Calu3 (cell line): Measurements from ENCODE around the gene SCAPER. TPM values are rescaled to one million over a fixed set of nuclear protein-coding genes. Genes with fewer than 3 reads are reported as not detected.

Experiments used
- BruUV-seq: library from RNA; stranded (reverse); fragments of 400-500 nt; replicated peaks from 2 replicates; lab custom pipeline; 2021; lab: Mats Ljungman, UMichigan
- CTCF ChIA-PET: fragments of 300-600 bp; sonication (Branson Sonifier 250); formaldehyde crosslinking; loops from one replicate; lab custom pipeline; 2022; ENCODE audit warnings: antibody characterized with exemption; lab: Charles Lee
- DNase-seq: peaks from one replicate; pipeline ENCODE4 v3.0.0; 2022
- H3K27ac Mint-ChIP-seq: one replicate; pipeline ENCODE4 v1.8.0; 2022; ENCODE audit warnings: mixed read lengths; ENCODE audit not compliant: unreplicated experiment
- H3K27me3 Mint-ChIP-seq: one replicate; pipeline ENCODE4 v1.8.0; 2022; ENCODE audit warnings: mixed read lengths; ENCODE audit not compliant: unreplicated experiment
- H3K36me3 Mint-ChIP-seq: one replicate; pipeline ENCODE4 v1.8.0; 2022; ENCODE audit warnings: mild to moderate bottlenecking, moderate library complexity, mixed read lengths; ENCODE audit not compliant: insufficient read depth, unreplicated experiment
- H3K4me1 Mint-ChIP-seq: one replicate; pipeline ENCODE4 v1.8.0; 2022; ENCODE audit warnings: mild to moderate bottlenecking, low read depth, mixed read lengths; ENCODE audit not compliant: unreplicated experiment
- H3K4me3 Mint-ChIP-seq: one replicate; pipeline ENCODE4 v1.8.0; 2022; ENCODE audit warnings: mild to moderate bottlenecking, low read depth, moderate library complexity, mixed read lengths; ENCODE audit not compliant: unreplicated experiment
- H3K9me3 Mint-ChIP-seq: one replicate; pipeline ENCODE4 v1.8.0; 2022; ENCODE audit warnings: low read depth, mixed read lengths; ENCODE audit not compliant: unreplicated experiment
- CTCF ChIP-seq: fragments of 200-600 bp; IDR thresholded peaks from one replicate; pipeline ENCODE4 v1.8.0; 2022; ENCODE audit warnings: antibody characterized with exemption; ENCODE audit not compliant: unreplicated experiment
- intact Hi-C: fragments of 100-400 bp; cut with micrococcal nuclease; formaldehyde crosslinking; loops from one replicate; pipeline ENCODE4 v1.10.0; 2022; ENCODE audit not compliant: unreplicated experiment
- total RNA-seq: library from RNA; stranded (reverse); gene quantifications from 2 replicates; pipeline ENCODE4 v1.2.3, GENCODE V29; 2022

The SCAPER gene
- total RNA-seq, 1 experiment from 2014 or later, result 34.8 TPM

- intact Hi-C loops, result no loop called here
- BruUV-seq, result no TSS peak
- Mint-ChIP-seq H3K4me3 (no peak overlapping the region), H3K4me1 (no peaks in the 10 kb centered on the region), H3K27me3 (no peaks in the 10 kb centered on the region), H3K27ac (no peak overlapping the region), H3K36me3 (no peaks in the 10 kb centered on the region), H3K9me3 (no peaks in the 10 kb centered on the region)
- CTCF ChIA-PET, result interaction anchor here (0.6 kb wide), 1 partner anchor 68 kb away, joined by 7 read pairs; no protein-coding TSS in a partner anchor
- no peak for DNase-seq
- no peak for TF ChIP-seq CTCF
These were observed 316.1 kb downstream of the SCAPER start for GRCh38 chr15:76588811-76589747.

- no peak overlapping the region for H3K27ac Mint-ChIP-seq
- H3K4me3 Mint-ChIP-seq, result no peak overlapping the region
- H3K27me3 Mint-ChIP-seq, result no peaks in the 10 kb centered on the region
- CTCF ChIA-PET, result no interaction called here
- no peaks in the 10 kb centered on the region for H3K4me1 Mint-ChIP-seq
- H3K36me3 Mint-ChIP-seq, result no peaks in the 10 kb centered on the region
- no TSS peak for BruUV-seq
- intact Hi-C loops, result no loop called here
- no peak for TF ChIP-seq CTCF
- no peak for DNase-seq
- H3K9me3 Mint-ChIP-seq, result peaks cover 2% of the 10 kb centered on the region
These were observed 319.6 kb downstream of the SCAPER start for GRCh38 chr15:76585576-76585897.

DNA sequence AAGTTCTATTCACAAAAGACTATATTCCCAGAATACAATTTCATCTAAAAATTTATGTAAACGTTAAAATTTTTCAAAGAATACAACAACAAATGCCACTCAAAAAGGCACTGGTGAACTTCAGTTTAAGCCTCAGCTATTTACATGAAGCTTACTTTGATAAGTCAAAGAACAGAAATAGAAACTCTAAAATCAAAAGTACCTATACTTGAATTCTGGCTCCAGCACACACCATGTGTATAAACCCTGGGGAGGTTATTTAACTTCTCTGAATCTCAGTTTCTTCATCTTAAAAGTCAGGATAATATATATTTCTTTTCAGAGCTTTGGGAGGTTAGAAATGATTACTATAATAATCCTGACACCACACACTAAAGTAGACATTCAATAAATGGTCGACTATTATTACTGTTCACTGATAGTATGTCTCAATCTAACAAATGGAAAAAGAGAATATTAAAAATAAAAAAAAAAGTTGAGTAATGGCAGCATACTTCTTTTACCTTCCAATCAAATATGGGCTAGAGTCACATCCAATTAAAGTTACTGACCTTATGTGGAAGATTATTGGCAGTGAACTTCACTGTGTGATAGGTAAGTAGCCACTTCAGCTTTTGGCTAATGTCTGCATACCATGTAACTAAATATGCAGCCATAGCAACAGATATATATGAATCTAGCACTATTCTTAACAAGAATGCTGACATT is 320.1 kb downstream of the SCAPER start:
- no peak for DNase-seq
- intact Hi-C loops, result no loop called here
- Mint-ChIP-seq H3K27me3 (no peaks in the 10 kb centered on the region), H3K4me1 (no peaks in the 10 kb centered on the region), H3K27ac (no peak overlapping the region), H3K4me3 (no peak overlapping the region), H3K36me3 (no peaks in the 10 kb centered on the region), H3K9me3 (peaks cover 3% of the 10 kb centered on the region)
- no peak for TF ChIP-seq CTCF
- no TSS peak for BruUV-seq
- CTCF ChIA-PET, result no interaction called here

DNA sequence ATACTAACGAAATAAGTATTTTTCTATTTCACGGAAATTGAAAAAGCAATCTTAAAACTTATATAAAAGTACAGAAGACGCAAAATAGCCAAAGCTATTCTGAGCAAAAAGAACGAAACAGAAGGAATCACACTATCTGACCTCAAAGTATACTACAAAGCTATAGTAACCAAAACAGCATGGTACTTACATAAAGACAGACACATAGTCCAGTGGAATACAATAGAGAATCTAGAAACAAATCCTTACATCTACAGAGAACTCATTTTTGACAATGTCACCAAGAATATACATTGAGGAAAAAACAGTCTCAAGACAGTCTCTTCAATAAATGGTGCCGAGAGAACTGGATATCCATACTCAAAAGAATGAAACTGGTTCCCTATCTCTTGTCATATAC is 322.6 kb downstream of the SCAPER start:
- CTCF ChIA-PET, result no interaction called here
- no peaks in the 10 kb centered on the region for H3K36me3 Mint-ChIP-seq
- no peaks in the 10 kb centered on the region for H3K27me3 Mint-ChIP-seq
- H3K4me3 Mint-ChIP-seq, result no peak overlapping the region
- peaks cover 3% of the 10 kb centered on the region for H3K9me3 Mint-ChIP-seq
- peaks cover 1% of the 10 kb centered on the region for H3K4me1 Mint-ChIP-seq
- no TSS peak for BruUV-seq
- DNase-seq, result no peak
- TF ChIP-seq CTCF, result no peak
- no peak overlapping the region for H3K27ac Mint-ChIP-seq
- intact Hi-C loops, result no loop called here
